GDM1 (cell line): ENCODE results near the gene FGF3.

ENCODE experiments used
- DNase-seq: peaks from one replicate; lab custom pipeline; 2025; lab: John Stamatoyannopoulos, UW

The FGF3 gene

DNA sequence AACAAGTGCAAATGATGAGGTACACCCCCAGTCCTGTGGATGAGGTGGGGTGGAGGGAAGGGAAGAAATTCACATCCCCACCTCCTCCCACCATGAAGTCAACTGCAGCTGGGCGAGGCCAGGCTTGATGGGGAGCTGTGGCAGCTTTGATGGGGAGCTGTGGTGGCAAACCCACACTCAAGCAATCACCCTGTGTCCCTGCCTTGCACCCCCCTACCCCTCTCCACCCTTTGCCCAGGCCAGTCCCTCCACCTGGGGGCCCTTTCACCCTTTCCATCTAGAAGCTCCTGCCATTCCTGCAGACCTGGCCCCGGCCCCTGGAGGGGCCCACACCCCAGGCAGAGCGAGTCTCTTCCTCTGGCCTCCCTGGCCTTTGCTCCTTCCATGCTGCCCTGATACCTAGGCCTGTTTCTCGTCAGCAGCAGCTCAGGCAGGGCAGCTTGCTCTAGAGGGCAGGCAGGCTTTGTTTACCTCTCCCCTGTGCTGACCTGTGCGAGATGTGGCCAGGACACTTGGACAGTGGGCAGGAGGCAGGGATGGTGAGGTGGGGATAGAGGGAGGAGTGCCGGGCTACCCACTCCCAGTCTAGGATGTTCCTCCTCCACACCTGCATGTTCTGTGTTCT is 4.5 kb upstream of the FGF3 start:
- no peak for DNase-seq

GRCh38 chr11:69822676-69823494 is 3.7 kb upstream of the FGF3 start:
- DNase-seq: no peak

DNA sequence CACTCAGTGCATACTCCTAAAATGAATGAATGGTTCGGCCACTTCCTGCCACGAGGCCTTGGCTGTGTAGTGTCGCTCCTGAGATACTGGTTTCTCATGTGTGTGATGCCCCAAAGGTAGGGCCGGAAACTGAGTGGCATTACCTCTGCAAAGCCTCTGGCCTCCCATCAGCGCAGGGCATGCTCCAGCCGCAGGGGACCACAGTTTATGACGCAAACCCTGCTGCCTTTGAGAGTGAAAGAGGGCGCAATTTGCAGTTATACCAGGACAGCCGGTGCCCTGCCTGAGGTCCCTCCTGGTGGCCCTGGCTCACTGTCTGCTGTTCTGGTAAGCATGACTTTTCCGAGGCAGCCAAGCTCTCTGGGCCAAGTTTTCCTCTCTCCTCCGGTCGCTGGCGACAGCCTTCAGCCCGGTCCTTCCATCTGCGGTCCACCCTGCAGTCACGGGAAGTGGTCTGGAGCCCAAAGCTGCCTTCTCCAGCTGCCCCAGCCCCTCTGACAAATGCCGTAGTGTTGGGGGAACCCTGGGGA is 2.4 kb upstream of the FGF3 start:
- DNase-seq: no peak

DNA sequence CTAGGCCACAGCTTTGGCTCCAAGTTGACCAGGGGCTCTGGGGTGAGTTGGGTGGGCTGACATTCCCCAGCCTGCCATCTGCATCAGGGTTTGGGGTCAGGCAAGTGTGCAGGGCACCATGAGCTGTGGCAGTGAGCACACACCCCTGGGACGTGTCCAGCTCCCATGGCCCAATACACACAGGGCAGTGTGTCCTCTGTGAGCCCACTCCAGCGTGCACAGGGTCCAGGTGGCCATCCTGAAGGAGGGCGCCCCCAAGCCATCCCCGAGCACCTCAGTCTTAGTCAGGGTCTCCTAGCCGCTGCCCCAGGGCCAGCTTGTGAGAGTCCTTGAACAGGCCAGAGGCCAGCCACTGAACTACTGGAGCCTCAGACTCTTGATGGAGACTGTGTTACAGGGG is 1.2 kb upstream of the FGF3 start:
- DNase-seq: no peak

DNA sequence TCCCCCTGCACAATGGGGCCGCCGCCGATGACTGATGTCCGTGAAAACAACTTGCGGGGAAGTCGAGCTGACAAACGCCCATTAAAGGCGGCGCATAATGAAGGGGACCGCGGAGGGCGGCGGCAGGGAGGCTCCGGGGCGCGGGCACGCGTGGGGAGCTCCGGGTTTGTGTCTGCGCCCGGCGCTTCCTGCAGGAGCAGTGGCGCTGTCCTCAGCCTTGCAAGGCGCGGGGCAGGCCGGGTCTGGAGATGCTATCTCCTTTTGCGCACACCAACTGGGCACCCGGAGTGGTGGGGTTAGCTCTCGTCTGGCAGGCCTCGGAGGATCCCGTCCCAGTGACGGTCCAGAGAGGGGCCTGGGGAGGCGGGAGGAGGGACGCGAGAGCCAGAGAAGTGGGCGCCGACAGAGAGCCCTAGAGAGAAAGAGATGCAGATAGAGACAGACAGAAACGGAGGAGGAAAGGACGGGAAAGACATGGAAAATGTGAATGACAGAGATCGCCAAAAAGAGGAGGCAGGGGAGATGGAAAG is 390 bp upstream of the FGF3 start:
- DNase-seq: no peak

DNA sequence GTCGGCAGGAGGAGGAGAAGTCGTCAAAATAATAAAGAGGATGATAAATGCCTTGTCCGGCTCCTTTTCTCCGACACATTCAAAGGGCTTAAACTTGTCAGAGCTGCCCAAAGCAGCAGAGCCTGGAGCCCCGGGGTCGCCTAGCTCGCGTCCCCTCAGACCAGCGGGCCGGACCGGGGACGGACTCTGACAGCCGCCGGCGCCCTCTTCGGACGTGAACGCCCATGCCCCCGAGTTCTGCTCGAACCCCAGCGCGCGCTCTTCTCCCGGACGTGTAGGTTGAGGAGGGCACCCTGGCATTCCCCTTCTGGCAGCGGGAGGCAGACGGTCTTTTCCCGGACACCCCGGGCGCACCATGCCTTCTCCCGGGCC is 999 bp downstream of the FGF3 start:
- no peak for DNase-seq

GRCh38 chr11:69817265-69818230 is 1.7 kb downstream of the FGF3 start:
- no peak for DNase-seq

DNA sequence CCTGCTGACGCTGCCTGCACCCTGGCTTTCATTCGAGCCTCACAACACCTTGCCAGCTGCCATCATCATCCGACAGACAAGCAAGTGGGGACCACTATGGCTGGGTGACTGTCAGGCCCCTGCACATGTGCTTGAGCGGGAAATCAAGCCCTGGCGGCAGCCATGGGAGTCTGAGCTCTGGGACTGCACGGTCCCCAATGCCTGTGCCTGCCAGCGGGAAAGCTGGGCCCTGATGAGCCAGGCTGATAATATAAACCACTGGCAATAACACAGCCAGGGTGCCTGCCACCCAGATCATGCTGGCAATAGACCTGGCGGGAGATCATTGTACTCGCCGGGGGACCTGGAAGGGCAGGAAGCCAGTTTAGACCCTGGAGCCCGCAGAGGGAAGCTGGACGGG is 2.5 kb downstream of the FGF3 start:
- DNase-seq: no peak

- DNase-seq: no peak
Observed at GRCh38 chr11:69815973-69816372, 3.2 kb downstream of the FGF3 start.

DNA sequence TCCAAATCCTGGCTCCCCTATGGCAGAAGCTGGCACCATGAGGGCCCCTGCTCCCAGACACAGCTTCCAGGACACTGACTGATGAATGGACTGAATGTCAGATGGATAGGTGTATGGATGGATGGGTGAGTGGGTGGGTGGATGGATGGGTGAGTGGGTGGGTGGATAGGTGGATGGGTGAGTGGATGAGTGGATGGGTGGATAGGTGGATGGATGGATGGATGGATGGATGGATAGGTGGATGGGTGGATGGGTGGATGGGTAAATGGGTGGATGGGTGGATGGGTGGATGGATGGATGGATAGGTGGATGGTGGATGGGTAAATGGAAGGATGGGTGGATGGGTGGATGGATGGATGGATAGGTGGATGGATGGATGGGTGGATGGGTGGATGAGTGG is 4.3 kb downstream of the FGF3 start:
- DNase-seq: no peak

- DNase-seq: no peak
Observed at GRCh38 chr11:69814411-69814810, 4.8 kb downstream of the FGF3 start.

DNA sequence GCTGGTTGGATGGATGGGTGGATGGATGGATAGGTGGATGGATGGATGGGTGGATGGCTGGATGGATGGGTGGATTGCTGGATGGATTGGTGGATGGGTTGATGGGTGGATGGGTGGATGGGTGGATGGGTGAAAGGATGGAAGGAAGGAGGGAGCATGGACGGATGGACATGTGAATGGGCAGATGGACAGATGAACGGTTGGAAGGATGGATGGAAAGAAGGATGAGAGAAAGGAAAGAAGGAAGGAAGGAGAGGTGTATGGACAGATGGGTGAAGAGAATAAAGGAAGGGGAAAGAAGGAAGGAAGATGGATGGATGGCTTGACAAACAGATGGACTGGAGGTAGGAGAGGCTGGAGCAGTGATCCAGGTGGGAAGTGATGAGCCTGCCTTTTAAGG is 5.4 kb downstream of the FGF3 start:
- no peak for DNase-seq

- no peak for DNase-seq
Observed at GRCh38 chr11:69812946-69813345, 6.3 kb downstream of the FGF3 start.

DNA sequence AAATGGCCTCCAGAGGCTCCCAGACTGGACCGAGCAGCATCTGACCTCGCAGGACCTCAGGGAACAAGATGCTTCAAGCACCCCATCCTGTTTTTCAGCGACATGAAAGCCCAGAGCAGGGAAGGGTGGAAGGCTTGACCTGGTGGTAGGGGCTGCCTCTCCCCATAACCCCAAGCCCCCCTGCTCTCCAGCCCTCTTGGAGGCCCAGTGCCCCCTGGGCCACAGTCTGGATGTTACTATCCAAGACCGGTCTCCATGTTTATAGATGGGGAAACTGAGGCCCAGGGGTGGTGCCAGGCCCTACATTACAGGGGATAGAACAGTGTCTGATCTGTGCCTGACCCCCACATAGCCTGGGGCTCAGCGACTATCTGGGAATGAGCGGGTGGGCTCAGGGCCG is 7.0 kb downstream of the FGF3 start:
- DNase-seq: no peak

GRCh38 chr11:69811431-69811830 is 7.8 kb downstream of the FGF3 start:
- DNase-seq: no peak

- no peak for DNase-seq
Observed at GRCh38 chr11:69810289-69811118, 8.7 kb downstream of the FGF3 start.

DNA sequence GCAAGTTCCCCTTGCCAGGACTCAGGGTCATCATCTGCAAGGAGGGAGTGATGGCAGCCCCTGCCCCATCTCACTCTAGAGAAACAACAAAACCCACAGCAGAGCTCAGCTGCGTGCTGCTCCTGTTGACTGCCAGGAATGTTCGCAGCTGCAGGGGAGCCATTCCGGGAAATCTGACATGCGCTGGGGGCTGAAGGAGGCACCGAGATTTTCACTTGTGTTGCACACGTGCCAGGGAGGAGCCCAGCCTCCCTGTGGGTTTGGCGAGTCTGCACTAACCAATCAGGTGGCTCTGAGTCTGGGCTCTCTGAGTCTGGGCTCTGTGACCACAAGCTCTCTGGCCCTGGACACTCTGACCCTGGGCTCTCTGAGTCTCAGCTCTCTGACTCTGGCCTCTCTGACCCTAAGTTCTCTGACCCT is 10.5 kb downstream of the FGF3 start:
- DNase-seq: no peak

DNA sequence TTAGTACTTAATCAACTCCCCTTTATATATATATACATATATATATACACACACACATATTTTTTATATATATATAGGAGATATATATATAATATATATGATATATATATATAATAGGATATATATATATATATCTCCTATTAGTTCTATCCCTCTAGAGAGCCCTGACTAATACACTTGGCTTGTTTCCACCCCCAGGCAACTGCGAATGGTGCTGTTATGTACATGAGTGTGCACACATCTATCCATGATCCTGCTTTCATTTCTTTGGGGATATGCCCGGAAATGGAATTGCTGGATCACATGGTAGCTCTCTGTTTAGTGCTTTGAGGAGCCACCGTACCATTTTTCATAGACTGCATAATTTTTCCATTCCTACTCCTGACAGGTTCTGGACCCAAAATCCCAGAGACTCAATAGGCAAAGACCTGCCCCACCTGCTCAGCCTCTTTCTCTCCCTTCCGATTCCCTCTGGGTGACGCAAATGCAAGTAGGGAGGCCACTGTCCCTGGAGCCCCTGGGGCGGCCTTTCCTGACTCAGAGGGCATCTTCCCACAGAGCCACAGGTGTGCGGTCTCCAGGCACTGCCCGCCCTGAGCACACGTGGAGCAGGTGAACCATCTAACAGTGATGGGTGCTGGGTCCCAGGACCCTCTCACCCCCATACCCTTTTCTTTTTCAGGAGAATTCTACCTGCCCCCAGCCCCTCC is 12.0 kb downstream of the FGF3 start:
- DNase-seq: no peak

GRCh38 chr11:69804769-69805508 is 14.3 kb downstream of the FGF3 start:
- no peak for DNase-seq
